Stimulated activated CD4-positive, alpha-beta T cell treated with anti-CD3 and anti-CD28 coated beads, TNF-alpha, amount 100 ng/mL, for 4 hours (primary cell): ENCODE data around the gene BBS5.
"Not testable (repeated sequence)": the region's sequence is repeated elsewhere in the genome, so short reads cannot be mapped to it uniquely, and the experiment has no call there.

Source experiments
- DNase-seq, 3 experiments: peaks; one replicate each; pipeline ENCODE4 v3.0.0-alpha.2; 2020; ENCODE audit warnings: low read depth in 3 of 3

Gene BBS5

GRCh38 chr2:169479257-169480078 lies at the start of gene BBS5:
BBS5 (plus strand) TSS chr2:169479494; CDS start chr2:169479554, 60 bp downstream.
- peak; percentile 36 to 53 (median 51) for DNase-seq

- DNase-seq, result not testable (repeated sequence)
These were observed 47.5 kb upstream of the BBS5 start for GRCh38 chr2:169431772-169432171.

DNA sequence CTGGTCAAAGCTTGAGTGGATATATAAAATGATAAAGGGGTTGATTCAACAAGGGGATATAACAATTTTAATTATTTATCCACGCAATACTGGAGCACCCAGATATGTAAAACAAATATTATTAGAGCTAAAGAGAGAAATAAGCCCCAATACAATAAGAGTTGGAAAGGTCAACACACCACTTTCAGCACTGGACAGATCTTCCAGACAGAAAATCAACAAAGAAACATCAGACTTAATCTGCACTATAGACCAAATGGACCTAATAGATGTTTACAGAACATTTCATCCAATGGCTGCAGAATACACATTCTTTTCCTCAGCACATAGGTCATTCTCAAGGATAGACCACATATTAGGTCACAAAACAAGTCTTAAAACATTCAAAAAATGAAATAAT lies 45.1 kb upstream of the BBS5 start:
- DNase-seq, result not testable (repeated sequence)

DNA sequence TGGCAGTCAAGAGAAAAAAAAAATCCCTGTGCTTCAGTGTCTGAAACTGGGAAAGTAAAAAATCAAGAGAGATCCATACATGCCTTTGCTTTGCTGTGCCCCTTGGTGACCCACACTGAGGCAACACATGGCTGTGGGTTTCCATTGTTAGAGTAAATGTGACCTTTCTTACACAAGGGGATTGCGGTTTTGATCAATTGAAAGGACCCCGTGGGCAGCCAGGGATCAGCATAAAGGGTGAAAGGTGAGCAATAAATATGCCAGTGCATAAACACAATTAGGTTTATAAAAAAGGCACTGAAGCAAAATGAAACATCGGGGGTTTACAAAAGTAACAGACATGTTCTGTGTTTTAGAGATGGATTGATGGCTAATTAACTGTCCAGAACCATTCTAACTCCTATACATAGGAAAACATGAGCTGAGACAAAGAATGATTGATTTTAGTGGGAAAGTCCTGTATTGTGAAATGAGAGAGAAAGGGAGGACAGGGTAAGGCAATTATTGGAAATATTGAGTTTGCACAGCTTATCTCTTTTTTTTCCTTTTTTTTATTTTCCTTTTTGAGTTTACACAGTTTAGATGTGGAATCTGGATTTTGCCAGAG lies 40.7 kb upstream of the BBS5 start:
- no peak for DNase-seq

GRCh38 chr2:169439900-169440299 lies 39.4 kb upstream of the BBS5 start:
- DNase-seq, result no peak

DNA sequence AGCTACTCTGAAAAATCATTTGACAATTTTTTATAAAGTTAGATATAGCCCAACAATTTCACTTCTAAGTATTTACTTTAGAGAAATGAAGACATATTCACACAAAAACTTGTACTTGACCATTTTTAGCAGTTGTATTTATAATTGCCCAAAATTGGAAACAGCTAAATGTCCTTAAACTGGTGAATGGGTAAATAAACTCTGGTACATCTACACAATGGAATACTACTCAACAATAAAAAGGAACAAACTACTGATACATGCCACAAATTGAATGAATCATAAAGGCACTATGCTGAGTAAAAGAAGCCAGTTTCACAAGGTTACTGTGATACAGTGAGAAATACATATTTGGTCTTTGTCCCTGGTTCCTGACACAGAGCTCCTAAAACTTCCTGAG lies 32.8 kb upstream of the BBS5 start:
- no peak for DNase-seq

DNA sequence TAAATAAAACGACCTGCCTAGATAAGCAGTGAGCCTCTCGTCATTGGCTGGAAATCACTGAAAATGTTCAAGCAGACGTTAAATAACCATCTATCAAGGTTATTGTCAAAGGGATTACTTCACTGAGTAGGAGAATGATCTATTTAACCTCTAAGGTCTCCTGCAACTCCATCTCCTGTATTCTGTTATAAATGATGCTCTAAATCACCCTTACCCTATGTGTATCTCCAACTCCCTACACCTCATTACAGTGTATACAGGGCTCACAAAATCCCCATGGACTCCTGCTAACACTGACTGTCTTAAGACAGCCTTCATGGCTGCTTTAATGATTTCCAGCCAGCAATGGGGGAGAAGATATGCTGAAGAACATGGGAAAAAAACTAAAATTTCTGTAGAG lies 31.0 kb upstream of the BBS5 start:
- no peak for DNase-seq

GRCh38 chr2:169448865-169449264 lies 30.4 kb upstream of the BBS5 start:
- DNase-seq, result no peak

GRCh38 chr2:169452080-169452479 lies 27.2 kb upstream of the BBS5 start:
- no peak for DNase-seq

GRCh38 chr2:169453044-169453443 lies 26.2 kb upstream of the BBS5 start:
- not testable (repeated sequence) for DNase-seq

GRCh38 chr2:169461143-169461542 lies 18.2 kb upstream of the BBS5 start:
- DNase-seq, result no peak

DNA sequence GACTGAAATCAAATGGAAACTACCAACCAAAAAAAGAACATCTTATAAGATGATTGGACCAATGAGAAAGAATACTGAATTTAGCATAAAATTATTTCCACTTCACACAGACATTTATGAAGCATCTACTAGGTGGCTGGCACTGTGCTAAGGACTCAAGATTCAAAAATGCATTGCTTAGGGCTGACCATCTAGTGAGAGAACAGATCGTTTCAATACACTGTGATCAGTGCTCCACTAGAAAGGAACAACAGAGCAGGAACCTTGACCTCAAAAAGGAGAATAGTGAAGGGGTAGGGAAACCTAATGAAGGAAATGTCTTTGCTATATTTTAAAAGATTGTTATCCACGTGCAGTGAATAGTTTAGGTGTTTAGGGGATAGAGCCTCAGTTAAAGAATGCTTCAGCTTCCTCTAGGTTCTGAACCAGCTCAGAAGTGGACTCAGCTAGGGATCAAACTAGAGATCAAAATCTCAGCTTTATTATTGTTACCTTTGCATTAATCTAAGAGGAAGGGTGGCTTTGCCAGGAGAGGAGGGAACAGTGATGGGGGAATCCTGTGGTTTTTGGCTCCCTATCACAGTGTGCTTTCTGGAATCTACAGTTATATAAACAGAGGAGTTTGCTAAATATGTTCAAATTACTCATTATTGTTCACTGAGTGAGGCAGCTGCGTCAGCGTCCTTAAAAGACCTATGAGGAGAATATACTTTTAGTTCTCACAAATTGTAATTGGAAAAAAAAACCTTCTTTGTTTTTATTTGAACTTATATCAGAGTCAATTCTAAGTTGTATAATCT lies 16.2 kb upstream of the BBS5 start:
- DNase-seq, result no peak

DNA sequence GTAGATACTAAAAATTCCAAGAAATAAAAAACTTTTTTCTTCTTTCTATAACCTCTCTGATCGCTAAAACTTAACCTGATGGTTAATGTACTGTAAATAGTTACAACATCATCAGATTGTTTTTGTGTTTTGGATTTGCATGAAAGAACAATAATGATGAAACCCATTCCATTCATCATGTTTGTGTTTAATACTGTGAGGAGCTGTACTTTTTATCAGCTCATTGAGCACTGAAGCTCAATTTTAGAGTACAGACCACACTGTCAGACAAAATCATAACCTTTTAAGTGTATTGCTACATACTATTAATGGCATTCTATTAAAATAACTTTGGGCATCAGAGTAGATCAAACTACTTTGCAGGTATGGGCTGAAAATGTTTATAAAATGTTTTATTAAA lies 14.8 kb upstream of the BBS5 start:
- DNase-seq, result no peak

DNA sequence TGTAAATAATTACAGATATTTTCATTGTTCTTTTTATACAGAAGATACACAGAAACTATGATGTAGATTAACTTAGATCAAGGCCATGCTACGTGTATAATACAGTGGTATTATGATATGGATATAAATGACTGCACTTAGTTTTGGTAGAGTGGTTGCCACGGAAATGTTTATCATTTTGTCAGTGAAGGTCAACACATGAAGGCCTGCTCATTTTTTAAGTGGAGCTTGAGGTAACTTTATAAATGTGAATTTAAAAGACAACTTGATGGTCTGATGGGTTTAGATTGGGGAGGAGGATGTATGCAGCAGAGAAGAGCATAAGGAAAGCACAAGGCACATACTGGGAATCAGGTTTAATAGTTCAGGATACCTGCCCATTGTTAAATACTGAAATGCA lies 14.4 kb upstream of the BBS5 start:
- DNase-seq, result no peak

DNA sequence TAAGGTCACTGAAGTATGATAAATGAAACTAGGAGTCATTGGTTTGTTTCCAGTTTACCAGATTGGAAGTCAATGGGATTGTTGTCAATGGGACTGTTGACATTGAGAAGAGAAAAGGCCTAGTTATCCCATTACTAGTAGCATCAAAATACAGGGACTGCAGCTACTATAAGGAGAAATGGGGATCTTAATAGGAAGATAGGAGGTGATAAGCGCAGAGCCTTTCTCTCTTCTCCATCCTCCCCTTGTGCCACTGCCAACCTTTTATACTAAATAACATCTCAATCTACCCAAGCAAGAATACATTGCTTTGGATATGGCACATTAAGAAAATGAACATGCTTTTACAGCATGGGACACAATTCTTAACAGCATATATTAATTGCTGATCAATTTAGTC lies 10.5 kb upstream of the BBS5 start:
- DNase-seq, result no peak

DNA sequence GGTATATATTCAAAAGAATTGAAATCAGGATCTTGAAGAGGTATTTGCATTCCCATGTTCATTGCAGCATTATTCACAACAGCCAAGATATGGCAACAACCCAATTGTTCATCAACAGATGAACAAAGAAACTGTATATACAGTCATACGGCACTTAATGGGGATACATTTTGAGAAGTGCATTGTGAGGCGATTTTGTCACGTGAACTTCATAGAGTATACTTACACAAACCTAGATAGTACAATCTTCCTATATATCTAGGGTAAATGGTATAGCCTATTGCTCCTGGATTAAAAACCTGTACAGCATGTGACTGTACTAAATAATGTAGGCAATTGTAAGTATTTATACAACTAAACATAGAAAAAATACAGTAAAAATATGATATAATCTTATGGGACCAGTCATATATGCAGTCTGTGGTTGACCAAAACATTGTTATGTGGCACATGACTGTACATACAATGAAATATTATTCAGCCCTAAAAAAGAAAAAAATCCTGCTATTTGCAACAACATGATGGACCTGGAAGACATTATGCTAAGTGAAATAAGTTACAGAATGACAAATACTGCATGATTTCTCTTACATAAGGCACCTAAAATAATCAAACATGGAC lies 9.2 kb upstream of the BBS5 start:
- DNase-seq, result no peak

DNA sequence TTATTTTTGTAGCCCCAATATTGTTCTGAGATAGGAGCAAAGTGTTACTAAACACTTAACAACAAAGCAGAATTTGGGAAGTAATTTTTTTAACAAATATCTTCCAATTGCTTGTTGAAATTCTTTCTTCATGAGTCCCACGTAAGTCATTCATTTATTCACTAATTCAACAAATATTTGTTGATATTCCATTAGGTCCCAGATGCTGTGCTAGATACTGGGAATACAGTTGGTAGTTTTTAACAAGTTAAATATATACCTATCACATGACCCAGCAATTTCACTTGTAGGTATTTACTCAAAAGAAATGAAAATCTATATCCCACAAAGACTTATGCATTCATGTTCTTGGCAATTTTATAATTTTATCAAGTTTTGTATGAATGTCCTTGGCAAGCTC lies 7.0 kb upstream of the BBS5 start:
- DNase-seq, result no peak

DNA sequence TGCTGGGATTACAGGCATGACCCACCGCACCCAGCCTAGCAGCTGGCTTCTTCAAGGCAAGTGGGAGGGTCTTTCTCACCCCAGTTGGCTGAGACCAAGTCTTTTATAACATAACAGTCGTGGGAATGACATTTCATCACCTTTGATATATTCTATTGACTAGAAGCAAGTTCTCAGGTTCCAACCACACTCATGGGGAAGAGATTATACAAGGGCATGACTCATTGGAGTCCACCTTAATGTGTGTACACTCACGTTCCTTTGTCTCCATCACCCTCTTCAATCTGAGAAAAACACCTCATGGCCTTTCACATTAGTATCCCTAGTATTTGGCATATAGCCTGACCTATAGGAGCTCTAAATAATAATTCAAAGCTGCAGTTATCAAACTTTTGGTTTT lies 2.8 kb upstream of the BBS5 start:
- DNase-seq, result no peak

GRCh38 chr2:169478339-169478738 lies 955 bp upstream of the BBS5 start:
- no peak for DNase-seq

GRCh38 chr2:169478745-169479256 lies 493 bp upstream of the BBS5 start:
- no peak for DNase-seq

DNA sequence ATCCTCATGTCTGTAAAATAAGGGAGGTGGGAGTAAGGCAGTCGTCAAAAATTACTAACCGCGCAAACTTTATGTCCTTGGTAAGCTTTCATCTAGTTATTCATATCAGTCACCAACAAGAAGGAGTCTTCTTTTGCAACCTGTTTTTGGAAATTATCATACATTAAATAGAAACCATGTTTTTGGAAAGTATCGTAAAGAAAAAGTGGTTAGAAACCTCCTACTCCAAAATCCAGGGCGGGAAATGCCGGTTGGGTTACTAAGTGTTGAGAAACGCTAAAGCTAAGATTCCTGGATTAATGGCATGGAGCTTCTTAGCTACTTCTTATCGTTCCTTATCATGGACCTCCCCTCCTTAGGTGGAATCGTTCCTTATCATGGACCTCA lies 778 bp downstream of the BBS5 start:
- no peak for DNase-seq

- no peak for DNase-seq
These were observed 6.4 kb downstream of the BBS5 start for GRCh38 chr2:169485650-169486138.
